Brain microvascular endothelial cell (primary cell): ENCODE results near the gene ERI2.
A peak's percentile ranks its signal among the peaks of the same experiment; 100 is the strongest.

Experiments used
- DNase-seq: peaks from one replicate; pipeline ENCODE4 v3.0.0-alpha.2; 2020
- H3K27ac ChIP-seq: fragments of 250-450 bp; sonication (Bioruptor Pico); 2 replicates; pipeline ENCODE4 v1.5.1; 2020; ENCODE audit warnings: mild to moderate bottlenecking, moderate library complexity
- H3K27me3 ChIP-seq: fragments of 250-450 bp; sonication (Bioruptor Pico); replicated peaks from 2 replicates; pipeline ENCODE4 v1.5.1; 2020; ENCODE audit warnings: mild to moderate bottlenecking
- H3K36me3 ChIP-seq: fragments of 250-450 bp; sonication (Bioruptor Pico); replicated peaks from 2 replicates; pipeline ENCODE4 v1.5.1; 2020; ENCODE audit warnings: mild to moderate bottlenecking
- H3K4me3 ChIP-seq: 2 replicates; pipeline ENCODE4 v1.5.1; 2011; ENCODE audit warnings: low read depth, mild to moderate bottlenecking, control low read depth, low read length, moderate library complexity
- in situ Hi-C: cut with HindIII; loops from 2 replicates; pipeline ENCODE4 v1.10.0; 2017; ENCODE audit warnings: low sequenced_read_pairs, low pct_ligation_motif_present
- TF ChIP-seq, protein P1 (sequence below): IDR thresholded peaks from 2 replicates; pipeline ENCODE4 v1.5.1; 2011; ENCODE audit warnings: low read depth, mild to moderate bottlenecking, moderate library complexity, low read length, control low read depth, inconsistent platforms; ENCODE audit errors: missing control alignments

ERI2 gene

DNA sequence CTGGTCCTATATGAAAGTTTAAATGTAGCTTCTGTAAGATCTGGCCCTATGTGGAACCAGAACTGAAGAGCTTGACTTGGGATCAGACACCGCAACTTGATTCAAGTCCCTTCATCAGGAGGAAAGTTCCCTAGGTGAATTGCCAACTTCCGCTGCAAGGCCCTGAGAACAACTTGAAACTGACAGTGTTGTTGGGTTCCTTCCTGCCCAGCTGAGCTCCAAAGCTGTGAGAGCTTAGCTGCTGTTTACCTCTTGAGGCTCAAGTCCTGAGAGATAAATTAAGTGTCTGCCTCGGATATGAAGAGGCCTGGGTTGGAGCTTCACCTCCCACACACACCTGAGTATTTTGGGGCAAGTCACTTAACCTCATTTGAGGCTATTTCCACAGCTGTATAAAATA lies 44.7 kb upstream of the ERI2 start:
- peak overlapping the region; percentile 3 for H3K27ac ChIP-seq
- TF ChIP-seq, protein P1, sequence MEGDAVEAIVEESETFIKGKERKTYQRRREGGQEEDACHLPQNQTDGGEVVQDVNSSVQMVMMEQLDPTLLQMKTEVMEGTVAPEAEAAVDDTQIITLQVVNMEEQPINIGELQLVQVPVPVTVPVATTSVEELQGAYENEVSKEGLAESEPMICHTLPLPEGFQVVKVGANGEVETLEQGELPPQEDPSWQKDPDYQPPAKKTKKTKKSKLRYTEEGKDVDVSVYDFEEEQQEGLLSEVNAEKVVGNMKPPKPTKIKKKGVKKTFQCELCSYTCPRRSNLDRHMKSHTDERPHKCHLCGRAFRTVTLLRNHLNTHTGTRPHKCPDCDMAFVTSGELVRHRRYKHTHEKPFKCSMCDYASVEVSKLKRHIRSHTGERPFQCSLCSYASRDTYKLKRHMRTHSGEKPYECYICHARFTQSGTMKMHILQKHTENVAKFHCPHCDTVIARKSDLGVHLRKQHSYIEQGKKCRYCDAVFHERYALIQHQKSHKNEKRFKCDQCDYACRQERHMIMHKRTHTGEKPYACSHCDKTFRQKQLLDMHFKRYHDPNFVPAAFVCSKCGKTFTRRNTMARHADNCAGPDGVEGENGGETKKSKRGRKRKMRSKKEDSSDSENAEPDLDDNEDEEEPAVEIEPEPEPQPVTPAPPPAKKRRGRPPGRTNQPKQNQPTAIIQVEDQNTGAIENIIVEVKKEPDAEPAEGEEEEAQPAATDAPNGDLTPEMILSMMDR, result no peak
- in situ Hi-C loops, result no loop called here
- no peak for DNase-seq
- peaks cover 10% of the 10 kb centered on the region for H3K36me3 ChIP-seq
- H3K27me3 ChIP-seq, result no peaks in the 10 kb centered on the region
- H3K4me3 ChIP-seq, result no peak overlapping the region

DNA sequence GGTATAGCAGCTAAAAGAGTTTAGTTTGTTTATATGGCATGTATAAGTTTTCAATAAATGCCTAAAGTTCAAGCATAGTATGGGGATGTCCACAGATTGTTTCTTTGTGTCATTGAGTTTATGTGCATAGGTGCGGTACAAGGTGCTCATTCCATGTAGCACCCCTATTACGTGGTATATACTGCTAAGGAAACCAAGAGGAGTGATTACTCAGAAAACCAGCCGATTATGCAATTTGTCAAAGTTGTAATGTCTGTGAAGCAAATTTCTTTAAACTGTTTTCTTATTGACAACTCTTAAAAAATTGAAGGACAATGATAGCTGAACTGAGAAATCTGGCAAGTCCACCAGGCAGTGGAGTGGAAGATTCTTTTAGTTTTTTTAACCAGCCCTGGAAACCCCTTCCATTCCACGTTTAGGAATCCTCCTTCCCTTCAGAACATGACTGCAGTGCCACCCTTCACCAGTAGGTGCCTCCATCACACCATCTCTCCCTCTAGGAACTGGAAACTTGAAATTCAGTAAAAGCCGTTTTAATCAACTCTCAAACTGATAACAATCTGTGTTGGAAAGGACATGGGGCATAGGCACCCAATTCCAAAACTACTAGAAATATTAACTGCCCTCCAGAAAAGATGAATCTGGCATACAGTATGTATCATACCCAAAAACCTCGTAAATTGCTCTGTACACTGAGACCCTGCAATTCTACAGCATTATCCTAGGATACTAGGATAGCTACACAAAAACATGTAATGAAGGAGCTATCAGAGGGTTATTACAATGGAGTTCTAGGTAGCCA lies 43.5 kb upstream of the ERI2 start:
- no peak overlapping the region for H3K27ac ChIP-seq
- TF ChIP-seq, protein P1, result peak; percentile 100
- in situ Hi-C loops, result no loop called here
- H3K27me3 ChIP-seq, result no peaks in the 10 kb centered on the region
- H3K4me3 ChIP-seq, result no peak overlapping the region
- peak; percentile 58 for DNase-seq
- H3K36me3 ChIP-seq, result peaks cover 2% of the 10 kb centered on the region

DNA sequence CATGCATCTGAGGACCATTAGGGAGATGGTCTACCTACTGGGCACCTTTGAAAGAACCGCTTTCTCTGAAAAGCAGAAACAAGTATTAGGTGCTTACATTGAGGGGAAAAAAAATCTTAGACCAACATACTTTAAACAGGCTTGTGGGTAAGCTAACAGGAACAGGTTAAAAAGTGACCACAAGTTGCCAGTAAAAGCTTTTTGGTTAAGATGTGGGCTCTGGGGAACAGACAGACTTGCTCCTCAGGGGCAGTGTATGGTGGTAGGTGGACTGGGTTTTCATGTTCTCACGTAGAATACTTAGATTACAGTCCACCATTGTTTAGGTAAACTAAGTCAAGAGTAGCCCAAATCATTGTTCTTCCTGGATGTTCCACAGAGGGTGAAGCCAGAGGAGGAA lies 41.3 kb upstream of the ERI2 start:
- Histone ChIP-seq H3K27me3 (no peaks in the 10 kb centered on the region), H3K27ac (no peak overlapping the region), H3K36me3 (no peaks in the 10 kb centered on the region), H3K4me3 (no peak overlapping the region)
- TF ChIP-seq, protein P1, result no peak
- in situ Hi-C loops, result no loop called here
- no peak for DNase-seq

DNA sequence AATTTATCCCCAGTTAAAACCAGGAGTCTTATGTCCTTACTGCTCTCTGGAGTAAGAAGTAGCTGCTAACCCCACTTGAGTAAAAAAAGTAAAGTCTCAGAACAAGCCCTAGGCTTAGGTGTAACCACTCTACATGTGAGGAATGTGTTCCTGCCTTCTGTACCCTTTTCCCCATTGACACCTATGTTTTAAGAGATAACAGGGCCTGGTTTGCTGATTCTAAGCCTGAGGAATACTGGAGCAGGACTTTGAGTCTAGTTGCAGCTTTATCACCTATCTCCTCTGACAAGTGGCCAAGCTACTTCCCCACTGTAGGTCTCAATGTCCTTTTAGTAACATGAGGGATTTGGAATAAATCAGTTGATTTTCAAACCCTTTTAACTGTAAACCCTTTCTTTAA lies 40.3 kb upstream of the ERI2 start:
- H3K36me3 ChIP-seq, result no peaks in the 10 kb centered on the region
- in situ Hi-C loops, result no loop called here
- TF ChIP-seq, protein P1, result no peak
- H3K27ac ChIP-seq, result no peak overlapping the region
- DNase-seq, result no peak
- no peak overlapping the region for H3K4me3 ChIP-seq
- H3K27me3 ChIP-seq, result no peaks in the 10 kb centered on the region

DNA sequence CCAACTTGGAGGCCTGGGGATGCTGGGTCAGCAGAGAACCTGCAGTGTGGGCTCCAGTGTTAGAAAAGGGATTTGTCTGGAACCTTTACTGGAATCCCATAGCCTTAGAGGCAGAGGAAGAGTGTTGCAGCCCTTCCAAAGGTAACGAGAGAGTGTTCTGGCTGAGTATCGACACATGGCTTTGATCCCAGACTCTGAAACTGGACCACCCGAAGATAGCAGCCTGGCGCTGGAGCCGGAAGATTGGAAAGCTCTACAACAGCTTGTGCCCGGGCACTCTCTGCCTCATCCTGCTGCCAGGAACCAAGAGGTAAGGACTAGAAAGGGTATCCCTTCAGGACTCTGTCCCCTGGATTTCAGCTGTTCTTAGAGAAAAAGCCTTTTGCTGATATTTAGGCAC lies 39.8 kb upstream of the ERI2 start:
- no peak overlapping the region for H3K27ac ChIP-seq
- no peaks in the 10 kb centered on the region for H3K27me3 ChIP-seq
- in situ Hi-C loops, result no loop called here
- DNase-seq, result no peak
- TF ChIP-seq, protein P1, result no peak
- H3K4me3 ChIP-seq, result no peak overlapping the region
- H3K36me3 ChIP-seq, result no peaks in the 10 kb centered on the region

DNA sequence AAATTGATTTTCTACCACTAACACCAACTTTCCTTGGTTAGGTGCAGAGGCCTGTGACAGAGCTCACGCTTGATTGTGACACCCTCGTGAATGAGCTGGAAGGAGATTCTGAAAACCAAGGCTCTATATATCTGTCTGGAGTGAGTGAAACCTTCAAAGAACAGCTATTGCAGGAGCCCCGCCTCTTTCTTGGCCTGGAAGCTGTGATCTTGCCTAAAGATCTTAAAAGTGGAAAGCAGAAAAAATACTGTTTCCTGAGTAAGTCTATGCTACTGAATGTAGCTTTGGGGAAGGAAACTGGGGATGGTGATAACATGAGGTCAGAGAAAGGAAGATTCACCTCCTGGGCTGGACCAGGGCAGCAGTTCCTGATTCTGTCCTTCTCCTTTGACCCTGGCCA lies 38.3 kb upstream of the ERI2 start:
- no peaks in the 10 kb centered on the region for H3K27me3 ChIP-seq
- no peak overlapping the region for H3K4me3 ChIP-seq
- no peak for DNase-seq
- in situ Hi-C loops, result no loop called here
- TF ChIP-seq, protein P1, result no peak
- H3K36me3 ChIP-seq, result no peaks in the 10 kb centered on the region
- H3K27ac ChIP-seq, result no peak overlapping the region
